HG03469 (cell line): Measurements from ENCODE around the gene CATSPER3.

Experiments used
- ATAC-seq: cut with Tn5 transposase; IDR thresholded peaks from one replicate; pipeline ENCODE4 v1.9.1; 2021; ENCODE audit warnings: mild to moderate bottlenecking, moderate library complexity, moderate number of reproducible peaks; ENCODE audit not compliant: unreplicated experiment

The CATSPER3 gene

GRCh38 chr5:135058331-135058732, 90.6 kb downstream of the CATSPER3 start:
- no peak for ATAC-seq

DNA sequence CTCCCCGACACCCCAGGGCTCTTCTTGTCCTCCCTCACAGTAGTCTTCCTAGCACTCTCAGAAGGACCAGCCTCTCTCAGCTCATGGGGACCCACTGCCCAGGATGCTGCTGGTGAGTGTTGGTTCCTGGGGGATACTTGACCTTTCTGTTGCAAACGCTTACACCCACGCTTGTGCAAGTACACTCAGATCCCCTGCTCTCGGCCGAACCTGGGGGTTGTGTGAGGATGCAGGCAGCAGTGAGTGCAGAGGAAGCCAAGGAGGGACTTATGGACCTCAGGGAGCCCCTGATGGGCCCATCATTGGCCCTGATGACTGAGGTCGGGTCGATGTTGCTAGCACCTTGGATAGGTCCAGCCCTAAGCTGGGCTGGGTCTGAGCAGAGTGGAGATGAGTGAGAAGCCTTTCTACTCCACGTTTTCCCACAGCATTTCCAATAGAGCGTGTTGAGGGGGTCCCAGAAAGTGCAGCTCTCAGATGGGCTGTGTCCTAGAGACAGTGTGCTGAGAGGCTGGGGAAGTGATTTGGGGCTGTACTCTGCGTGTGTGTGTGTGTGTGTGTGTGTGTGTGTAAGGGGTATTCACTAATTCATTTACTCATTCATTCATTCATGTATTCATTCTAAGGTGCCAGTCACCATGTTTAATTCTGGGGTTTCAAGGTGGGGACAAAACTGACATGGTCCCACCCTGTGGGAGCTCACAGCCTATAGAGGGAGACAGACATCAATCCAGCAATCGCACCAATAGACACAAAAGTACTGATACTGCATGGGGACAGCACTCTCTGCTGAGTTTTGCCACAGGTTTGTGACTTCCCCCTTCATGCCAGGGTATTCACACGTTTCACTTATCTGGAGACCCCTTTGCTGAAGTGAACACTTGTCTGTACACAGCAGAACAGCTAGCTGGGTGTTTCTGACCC, 91.6 kb downstream of the CATSPER3 start:
- no peak for ATAC-seq

- no peak for ATAC-seq
These were observed 92.3 kb downstream of the CATSPER3 start for GRCh38 chr5:135060021-135060420.

DNA sequence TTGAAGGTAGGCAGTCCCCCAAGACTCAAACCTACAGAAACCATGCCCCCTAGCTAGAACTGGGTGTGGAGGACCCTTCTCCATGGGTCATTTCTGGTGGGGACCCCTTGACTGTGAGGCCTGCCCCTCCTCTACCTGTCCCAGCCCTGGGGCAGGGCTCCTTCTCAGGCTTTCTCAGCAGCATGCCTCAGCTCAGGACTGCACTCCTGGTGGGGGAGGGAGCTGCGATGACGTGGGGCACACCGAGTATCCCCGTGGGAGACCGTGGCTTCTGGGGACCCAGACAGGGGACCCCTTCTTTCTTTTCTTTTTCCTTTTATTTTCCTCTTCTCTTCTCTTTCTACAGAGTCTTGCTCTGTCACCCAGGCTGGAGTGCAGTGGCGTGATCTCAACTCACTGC, 93.3 kb downstream of the CATSPER3 start:
- no peak for ATAC-seq
